ENCODE measurements around the gene FGF13.

The FGF13 gene

DNA sequence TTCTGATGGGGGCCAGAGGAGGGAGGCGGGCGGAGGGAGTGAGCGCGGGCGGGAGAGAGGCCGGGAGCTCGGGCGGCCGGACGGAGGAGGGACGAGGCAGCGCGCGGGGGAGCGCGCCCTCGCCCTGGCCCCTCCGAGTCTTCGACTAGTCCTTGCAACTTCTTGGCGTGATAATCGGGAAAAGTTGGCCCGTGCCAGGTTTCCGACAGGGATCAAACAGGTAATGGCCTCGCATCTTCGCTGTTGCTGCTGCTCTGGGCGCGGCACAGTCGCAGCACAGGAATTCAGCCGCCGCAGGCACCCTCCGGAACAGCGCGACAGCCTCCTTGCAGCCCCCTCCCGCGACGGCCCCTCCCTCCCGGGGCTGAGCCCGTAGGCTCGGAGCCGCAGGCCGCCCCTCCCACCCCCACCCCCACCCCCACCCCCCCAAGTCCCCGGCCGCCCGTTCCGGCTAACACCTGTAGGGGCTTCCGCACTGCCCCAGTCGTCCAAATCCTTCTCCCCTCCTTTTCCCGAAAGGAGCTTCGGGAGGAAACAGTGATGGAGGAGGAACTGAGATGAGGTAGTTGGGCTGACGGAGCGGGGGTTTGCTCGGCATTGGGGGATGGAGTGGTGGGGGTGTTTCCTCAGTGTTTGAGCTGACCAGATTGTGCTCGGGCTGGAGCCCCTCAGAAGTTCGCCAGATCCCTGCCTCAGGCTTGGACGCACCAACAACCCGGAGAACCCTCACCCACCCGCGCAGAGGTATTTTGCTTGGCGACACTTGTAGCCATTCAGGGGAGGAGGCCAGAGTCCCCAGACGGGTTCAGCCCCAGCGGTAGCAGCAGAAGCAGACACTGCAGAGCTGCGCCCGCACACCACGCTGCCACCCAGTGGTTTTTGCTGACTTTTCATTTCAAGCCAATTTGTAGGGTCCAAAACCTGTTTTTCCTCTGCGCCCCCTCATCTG, at the start of gene FGF13:
FGF13 (minus strand) TSS at position 319 of the 949 bp plus-strand sequence. CDS start 714 bp downstream, outside the sequence.
- no peak for DNase-seq

DNA sequence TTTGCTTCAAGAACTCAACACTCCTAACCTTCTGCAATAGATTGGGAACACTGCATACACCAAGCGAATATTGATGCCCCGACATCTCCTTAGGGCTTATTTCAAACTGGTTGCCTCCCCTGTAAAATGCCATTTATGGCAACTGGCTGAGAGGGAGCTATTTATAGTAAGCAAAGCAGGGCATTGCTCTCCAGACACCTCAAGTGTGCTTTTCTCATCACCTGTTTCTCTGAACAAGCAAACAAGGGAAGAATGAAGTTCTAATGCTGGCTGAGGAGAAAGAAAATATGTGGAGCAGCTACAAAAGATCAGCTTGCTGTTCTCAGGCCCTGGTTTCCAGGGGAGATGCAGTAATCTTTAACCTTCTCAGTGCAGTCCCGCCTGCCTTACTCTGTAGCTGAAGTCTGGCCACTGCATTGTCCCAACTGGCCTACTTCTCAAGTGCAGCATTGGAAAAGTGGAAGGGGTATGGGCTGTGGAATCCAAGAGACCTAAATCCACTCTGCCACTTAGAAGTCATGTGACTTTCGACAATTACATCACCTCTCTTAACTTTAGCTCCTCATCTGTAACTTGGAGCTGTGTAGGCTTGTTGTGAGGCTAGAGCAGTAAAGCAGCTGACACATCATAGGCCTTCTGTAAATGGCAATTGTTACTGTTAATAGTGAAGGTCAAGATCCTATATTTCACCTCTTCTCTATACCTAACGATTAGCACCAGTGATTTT, 47.9 kb upstream of the FGF13 start:
- no peak for DNase-seq

DNA sequence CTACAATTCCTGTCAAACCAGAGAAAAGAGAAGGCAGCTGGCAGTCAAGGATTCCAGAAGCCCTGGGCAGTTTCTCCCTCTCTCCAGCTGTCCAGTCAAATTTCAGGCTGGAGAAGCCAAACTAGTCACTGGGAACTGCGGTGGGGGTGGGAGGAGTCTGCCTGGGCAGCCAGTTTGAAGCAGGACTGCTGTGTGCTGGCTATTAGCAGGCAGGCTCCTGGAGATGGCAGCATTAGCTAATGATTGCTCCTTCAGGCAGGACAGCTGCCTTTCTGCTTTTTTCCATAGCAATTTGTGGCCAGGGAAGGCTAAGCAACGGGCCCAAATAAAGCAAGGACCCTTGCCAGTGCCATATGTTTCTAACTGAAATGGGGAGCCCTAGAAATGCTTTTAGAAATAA, 44.7 kb upstream of the FGF13 start:
- DNase-seq, result no peak

DNA sequence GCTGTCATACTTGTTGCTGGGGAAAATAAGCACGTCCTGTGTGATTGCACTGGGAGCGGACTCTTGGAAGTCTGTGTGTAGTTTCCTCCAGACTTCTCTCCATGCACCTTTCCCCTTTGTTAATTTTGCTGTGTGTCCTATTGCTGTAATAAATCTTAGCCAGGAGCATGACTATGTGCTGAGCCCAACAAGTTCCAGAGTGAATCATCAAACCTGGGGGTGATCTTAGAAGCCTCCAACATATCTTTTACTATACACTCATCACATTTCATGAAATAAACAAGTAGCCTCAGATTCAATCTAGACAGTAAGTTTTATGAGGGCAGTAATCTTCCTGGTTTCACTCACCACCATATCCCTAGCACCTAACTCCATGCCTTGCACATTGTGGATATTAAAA, 43.3 kb upstream of the FGF13 start:
- DNase-seq, result no peak

DNA sequence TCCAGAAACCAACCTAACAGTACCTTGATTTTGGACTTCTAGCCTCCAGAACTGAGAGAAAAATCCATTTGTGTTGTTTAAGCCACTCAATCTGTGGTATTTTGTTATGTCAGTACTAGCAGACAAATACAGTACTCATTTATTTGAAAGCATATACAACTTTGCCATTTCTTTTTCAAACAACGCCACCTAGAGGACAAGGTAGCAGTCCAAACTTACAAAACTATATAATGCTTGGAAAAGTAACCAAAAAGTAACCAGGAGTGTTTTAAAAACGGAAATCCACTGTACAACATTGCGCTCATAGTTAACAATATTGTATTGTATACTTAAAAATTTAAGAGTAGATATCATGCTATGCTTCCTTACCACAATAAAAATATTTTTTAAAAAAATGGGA, 37.0 kb upstream of the FGF13 start:
- DNase-seq, result no peak

DNA sequence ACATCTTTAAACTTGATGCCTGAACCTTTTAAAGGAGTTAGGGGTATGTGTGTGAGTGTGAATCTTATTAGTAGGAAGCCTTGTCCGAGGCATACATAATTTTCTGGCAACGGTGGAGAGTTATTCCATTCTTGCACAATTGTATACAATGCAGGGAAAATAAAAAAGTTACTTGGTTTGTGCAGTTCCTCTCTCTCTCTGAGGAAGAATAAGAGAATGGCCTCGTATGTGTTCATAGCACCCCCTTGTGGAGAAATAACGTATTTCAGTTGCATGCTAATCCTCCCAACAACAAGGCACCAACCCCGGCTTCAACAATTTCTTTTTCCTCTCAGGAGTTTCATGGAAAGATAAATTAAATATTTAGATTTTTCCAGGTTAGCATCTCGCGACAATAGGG, 33.7 kb upstream of the FGF13 start:
- no peak for DNase-seq

DNA sequence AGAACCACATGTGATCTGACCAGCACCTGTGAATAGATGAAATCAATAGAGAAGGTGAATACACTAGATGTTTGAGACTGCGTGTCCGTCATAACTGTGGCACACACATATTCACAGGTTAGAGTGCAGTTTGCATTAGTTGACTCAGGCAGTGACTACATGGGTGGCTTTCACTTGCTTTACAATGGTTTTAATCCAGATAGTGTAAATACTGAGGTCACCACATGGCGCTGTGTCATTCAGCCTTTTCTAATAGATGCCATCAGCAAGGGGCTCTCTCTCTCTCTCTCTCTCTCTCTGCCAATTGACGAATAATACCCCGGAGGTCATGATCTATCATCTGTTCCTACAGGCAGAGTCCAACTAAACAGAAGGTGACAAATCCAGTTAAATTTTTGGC, 30.7 kb upstream of the FGF13 start:
- no peak for DNase-seq

DNA sequence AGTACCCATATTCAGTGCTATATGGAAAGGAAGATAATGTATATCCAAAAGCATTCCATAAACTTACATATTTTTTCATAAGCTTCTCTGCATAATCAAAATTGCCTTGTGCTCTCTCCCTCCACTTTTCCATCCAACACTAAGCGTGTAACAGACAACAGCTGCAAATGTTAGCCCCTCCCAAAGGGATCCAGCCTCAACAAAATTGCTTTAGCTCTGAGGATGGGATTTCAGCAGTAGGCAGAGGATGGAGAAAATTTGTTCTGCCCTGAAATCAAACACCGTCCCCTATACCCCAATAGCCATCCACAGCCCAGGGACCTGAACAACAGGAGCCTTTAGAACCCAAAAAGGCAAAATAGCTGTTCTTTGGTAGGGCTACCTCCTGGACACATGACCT, 28.8 kb upstream of the FGF13 start:
- DNase-seq, result no peak

DNA sequence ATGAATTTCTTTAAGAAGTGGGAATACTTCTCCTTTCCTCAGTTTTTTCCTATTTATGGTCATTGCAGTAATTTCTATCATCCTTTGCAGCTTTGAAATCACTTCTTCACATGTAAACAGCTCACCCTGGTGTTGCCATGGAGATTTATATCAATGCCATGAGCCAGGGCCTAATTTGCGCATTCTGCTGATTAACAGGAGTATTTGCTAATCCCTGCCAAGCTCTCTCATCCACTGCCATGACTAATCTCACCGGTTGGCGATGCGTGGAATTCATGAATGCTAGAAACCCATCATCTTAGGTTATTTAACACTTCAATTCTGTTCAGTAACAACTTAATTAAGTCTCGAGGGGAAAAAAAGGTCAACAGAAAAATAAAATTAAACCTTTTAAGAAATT, 11.8 kb upstream of the FGF13 start:
- DNase-seq, result no peak

DNA sequence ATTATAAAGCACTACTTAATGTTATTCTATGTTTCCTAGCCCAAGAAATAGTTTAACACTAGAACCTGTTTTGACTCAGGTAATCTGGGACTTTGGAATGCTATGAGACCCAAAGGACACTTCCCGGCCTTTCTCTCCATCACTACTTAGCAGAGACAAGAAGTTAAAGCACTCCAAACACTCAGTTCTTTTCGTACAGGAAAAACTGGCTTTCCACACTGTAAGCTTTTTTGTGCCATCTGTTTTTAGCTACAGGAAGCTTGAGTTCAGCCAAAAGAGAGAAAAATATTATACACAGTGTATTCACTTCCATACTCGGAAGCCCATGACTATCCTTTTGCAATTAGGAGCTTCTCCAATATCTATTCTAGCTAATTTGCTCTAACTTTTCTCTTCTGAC, 7.9 kb upstream of the FGF13 start:
- no peak for DNase-seq

DNA sequence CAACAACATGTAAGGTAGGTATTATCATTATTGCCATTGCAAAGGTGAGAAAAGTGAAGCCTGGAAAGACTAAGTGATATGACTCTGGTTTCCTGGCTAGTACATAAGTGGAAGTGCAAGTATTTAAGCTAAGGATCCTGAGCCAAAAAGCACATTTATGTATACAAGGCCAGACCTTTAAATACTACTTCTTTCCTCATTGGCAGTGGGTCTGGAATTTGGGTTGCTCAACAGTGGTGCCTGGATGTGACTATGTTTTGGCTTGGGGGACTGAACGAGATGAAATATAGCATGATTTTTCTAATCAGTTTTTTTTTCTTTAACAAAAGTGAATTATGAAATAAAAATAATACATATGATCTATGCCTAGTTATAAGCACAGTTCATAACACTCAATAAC, 7.4 kb upstream of the FGF13 start:
- no peak for DNase-seq

DNA sequence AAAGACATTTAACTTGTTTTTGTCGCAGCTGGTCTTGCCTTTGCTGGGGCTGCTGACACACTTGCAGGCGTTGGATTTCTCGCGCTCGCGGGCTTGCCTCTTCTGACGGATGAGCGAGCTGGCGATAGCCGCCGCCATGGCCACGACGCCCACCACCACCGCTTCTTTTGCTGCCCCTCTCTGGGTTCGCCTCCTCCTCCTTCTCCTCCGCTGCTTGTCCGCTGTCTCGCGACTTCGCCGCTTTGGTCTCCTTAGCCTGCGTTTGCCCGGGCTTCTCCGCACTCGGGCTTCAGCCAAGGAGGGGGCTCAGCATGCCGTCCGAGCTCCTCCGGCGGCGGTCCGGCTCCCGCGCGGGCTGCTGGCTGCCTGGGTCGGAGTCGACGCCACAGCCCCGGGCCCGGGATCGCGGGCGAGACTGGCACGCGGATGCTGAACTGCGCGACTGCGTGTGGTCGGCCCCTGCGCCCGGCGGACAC, 613 bp downstream of the FGF13 start:
- no peak for DNase-seq

DNA sequence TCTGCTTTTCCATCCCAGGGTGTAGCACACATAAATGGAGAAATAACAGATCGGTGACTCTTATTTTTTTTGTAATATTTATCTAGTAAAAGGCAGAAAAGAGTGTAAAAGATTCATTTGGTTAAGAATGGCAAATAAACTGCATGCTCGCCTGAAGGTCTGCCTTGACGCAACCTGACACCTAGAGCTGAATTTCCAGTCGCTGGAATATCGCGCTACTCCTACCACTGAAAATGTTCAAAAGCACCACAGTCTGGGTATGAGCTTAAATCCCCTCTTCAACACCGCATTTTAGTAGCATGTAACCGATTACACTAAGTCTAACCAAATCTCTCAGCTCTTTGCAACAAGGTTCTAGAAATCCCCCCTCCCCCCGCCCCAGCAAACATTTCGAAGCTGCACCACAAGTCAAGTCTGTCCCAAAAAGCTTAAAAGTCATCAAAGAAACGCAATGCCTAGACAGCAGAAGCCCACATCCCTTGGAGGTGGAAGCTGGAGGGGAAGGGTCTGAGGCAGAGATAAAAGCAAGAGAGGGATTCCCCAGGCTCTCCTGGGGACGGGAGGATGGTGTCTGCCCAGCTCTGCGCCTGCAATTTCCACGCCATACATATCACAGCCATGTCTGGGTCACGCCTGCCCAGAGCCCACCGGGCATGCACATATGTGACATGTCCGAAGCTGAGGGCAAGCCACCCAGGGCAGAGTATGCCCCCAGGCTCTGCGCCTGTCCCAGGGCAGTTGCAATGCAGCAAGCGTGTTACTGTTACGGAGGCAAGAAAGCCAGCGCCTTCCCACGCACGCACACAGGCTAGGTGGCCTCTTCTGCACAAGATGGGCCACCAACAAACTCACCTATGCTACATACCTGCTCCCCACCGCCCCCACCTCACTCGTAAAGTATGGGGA, 1.4 kb downstream of the FGF13 start:
- DNase-seq, result no peak

DNA sequence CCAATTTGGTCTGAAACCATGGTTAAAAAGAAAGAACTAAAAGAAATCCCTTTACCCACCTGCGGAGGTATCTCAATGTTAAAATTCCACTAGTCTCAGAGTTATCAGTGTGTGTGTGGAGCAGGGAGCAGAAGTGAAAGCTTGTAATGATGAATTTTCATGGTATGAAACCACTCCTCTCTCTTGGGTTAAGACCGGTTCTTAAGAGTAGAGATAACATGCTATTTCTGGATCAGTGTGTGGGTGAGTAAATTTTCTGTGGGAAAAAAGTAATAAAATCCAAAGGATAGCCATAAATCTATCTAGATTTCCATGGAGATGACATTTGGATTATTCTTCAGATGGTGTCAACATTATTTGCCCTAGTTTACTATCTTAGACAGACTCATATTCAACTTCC, 3.2 kb downstream of the FGF13 start:
- no peak for DNase-seq

DNA sequence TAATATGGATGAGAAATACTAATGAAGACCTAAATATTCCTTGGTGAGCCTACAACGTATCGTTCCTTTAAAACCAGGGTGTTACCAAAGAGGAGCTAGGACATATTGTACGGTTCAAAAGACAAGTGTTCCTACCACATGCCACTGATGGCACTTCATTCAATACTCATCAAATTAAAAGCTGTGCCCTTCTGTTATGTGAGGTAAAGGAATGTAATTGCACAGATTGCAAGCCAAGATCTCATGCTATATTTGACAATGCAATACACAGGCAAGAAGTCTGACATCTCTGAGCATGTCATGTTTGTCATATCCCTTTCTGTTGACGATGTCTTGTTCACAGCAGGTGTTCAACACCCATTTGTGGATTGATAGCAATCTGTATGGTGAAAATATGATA, 6.9 kb downstream of the FGF13 start:
- no peak for DNase-seq

DNA sequence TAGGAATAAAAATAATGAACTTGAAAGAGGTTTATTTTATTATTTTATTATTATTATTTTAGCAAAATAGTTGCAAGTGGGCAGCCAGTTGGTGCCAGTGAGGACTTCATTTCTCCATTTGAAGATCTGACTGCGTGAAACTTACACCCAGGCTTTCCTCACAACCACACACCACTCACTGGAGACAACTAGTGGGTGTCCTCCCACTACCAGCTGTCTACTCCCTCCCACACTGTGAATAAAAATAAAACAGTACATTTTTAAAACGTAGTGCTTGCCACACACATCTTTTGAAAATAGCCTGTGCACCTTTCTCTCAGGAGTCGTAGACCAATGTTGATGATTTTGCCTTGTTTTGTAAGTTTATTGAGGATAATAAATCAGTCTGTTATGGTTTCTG, 7.4 kb downstream of the FGF13 start:
- DNase-seq, result no peak

DNA sequence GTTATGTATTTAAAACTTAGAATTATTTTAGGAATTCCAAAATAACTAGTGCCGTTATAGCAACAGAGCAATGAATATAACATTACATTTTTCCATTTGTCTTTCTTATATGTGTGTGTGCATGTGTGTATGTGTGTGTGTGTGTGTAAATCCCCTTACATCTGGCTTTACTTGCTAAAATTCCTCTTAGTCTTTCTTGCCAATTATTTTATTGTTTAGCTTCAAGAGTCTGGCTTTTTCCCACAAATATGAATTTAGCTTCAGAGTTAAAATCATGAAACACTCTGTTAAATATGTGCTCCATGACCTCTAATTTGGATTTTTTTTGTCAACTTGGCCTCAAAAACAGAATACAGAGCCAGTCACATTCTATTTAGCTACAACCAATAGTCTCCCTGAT, 18.9 kb downstream of the FGF13 start:
- DNase-seq, result no peak

DNA sequence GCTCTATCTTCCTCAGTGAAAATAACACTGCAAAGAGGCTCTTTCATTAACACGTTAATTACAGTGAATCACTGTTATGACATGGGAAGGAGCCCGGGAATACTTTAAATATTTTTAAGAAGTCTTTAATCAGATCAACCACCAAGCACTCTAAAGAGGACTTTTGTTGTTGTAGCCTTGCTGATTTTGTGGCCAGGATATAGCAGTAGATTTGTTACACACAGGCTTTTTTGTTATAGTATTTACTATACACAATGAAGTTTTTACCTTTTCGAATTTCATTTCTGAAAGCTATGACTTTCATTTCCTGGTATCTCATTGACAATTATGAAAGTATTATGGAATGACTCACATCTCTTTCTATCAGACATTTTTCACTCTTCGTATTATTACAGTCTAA, 20.3 kb downstream of the FGF13 start:
- DNase-seq, result no peak

DNA sequence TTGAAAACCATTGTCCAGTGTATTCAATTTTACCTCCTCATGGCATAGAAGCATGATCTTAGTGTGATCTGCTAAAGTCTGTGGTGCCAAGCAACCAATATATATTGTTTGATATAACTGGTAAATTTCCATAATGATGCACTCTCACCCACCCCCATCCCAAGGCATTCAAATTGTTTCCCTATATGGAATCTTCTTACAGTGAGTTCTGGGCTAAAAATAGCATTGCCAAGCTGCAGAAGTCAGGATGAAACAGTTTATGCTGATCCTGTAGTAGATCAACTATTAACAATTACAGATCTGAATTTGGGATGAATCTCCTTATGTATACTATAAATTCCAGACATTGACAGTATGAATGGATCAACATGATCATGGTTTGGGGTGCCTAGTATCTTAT, 20.9 kb downstream of the FGF13 start:
- no peak for DNase-seq

DNA sequence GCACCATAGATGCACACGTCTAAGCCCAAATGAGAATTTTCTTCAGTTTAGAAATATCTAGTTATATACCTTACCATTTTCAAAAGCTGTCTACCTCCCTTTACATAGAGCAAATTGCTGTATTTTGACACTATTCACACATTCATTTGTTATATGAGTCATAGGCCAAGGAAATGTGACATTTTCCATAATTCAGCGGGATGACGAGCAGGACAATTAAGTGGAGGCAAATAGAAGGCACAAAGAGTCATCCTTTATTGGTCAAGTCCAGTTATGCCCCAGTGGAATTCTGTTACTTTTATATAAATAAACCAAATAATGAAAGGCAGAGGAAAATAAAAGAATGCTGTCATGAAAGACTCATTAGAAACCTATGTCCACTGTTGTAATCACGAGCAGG, 27.9 kb downstream of the FGF13 start:
- DNase-seq, result no peak

DNA sequence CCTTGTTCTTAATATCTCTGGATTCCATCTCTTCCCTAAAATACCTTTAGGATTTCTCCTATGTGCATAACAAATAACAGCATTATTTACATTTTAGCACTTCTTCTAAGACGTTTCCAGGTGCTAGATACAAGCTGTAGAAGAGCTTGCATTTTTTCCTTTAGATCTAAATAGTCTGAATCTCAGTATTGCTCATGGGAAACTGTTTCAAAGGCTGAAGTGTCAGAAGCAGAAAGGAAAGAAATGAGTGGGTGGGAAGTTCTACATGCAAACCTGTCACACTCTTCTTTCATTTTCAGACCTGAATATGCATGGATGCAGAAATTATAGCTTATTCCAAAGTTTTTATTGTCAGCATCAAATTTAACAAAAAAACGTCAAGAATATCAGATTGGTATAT, 41.8 kb downstream of the FGF13 start:
- DNase-seq, result no peak

DNA sequence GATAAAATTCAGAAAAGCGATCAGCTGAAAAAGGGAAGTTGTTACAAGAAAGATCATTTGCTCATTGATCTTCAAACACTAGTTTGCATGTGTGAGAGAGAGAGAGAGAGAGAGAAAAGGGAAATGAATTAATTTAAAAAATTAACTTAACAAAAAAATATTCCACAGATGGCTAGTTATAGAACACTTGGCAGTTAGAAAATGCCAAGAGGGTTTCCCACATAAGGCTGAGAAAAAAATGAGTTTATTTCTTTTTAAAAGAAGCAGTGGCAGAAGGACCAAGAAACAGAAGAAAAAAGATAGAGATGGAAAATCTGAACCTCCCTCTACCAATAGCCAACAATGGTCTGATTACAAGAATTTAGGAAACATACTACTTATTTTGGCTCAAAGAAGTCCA, 47.1 kb downstream of the FGF13 start:
- no peak for DNase-seq

DNA sequence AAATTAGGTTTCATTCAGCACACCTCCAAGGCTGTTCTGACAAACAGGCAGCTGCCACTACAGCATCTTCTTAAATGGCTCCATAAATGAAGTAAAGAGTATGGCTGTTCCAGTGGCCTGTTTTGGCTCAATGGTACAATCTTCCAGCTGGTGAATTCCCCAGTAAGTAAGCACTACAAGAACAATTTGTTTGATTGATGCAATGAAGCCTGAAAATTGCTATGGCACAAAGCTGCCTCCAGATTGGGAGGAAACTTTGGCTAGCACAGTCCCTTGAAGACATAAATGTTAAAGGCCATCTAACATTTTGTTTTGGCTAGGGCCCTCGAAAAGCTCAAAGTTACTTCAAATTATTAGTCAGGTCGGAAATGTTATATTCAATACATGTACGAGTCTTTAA, 47.5 kb downstream of the FGF13 start:
- no peak for DNase-seq

Data from NCI-H2107 (cell line).